Kidney epithelial cell (primary cell): ENCODE results near the gene OXTR. TPM values are rescaled to one million over a fixed set of nuclear protein-coding genes. Genes with fewer than 3 reads are reported as not detected.
"Not testable (repeated sequence)": the region's sequence is repeated elsewhere in the genome, so short reads cannot be mapped to it uniquely, and the experiment has no call there.

ENCODE experiments used
- DNase-seq: peaks from one replicate; pipeline ENCODE4 v3.0.0-alpha.2; 2010; ENCODE audit warnings: low read depth
- H3K27me3 ChIP-seq: 2 replicates; pipeline ENCODE4 v1.6.0; 2011; ENCODE audit warnings: low read length; ENCODE audit not compliant: control insufficient read depth, insufficient read depth
- H3K36me3 ChIP-seq: 2 replicates; pipeline ENCODE4 v1.5.1; 2011; ENCODE audit warnings: low read length; ENCODE audit not compliant: control insufficient read depth, insufficient read depth
- H3K4me3 ChIP-seq: 2 replicates; pipeline ENCODE4 v1.5.1; 2011; ENCODE audit warnings: low read depth, mild to moderate bottlenecking, control low read depth, low read length
- CTCF ChIP-seq: IDR thresholded peaks from 2 replicates; pipeline ENCODE4 v1.5.1; 2011; ENCODE audit warnings: mild to moderate bottlenecking, moderate library complexity, low read length, control low read depth, inconsistent platforms; ENCODE audit not compliant: insufficient read depth, poor library complexity, severe bottlenecking
- total RNA-seq: library from RNA; depleted of rRNA; stranded (reverse); fragments of >200 nt; gene quantifications from 2 replicates; pipeline ENCODE4 v1.2.3, GENCODE V29; 2015

OXTR gene
- total RNA-seq, 1 donor from 2014 or later, result 2.0 TPM

GRCh38 chr3:8722808-8723207, 46.6 kb downstream of the OXTR start:
- no peak for TF ChIP-seq CTCF
- H3K27me3 ChIP-seq, result no peaks in the 10 kb centered on the region
- H3K36me3 ChIP-seq, result no peaks in the 10 kb centered on the region
- no peak for DNase-seq
- no peak overlapping the region for H3K4me3 ChIP-seq

- not testable (repeated sequence) for H3K36me3 ChIP-seq, H3K27me3 ChIP-seq, H3K4me3 ChIP-seq, DNase-seq
Measured at GRCh38 chr3:8715757-8716156, 53.7 kb downstream of the OXTR start.

GRCh38 chr3:8713901-8714759, 55.3 kb downstream of the OXTR start:
- no peak for DNase-seq
- Histone ChIP-seq H3K4me3 (no peak overlapping the region), H3K27me3 (no peaks in the 10 kb centered on the region), H3K36me3 (no peaks in the 10 kb centered on the region)
- TF ChIP-seq CTCF, result peak; percentile 39

GRCh38 chr3:8712908-8713255, 56.5 kb downstream of the OXTR start:
- Histone ChIP-seq H3K36me3 (no peaks in the 10 kb centered on the region), H3K27me3 (no peaks in the 10 kb centered on the region), H3K4me3 (no peak overlapping the region)
- no peak for DNase-seq
- no peak for TF ChIP-seq CTCF

GRCh38 chr3:8712045-8712907, 57.1 kb downstream of the OXTR start:
- Histone ChIP-seq H3K4me3 (no peak overlapping the region), H3K27me3 (no peaks in the 10 kb centered on the region), H3K36me3 (no peaks in the 10 kb centered on the region)
- no peak for TF ChIP-seq CTCF
- DNase-seq, result peak; percentile 35

GRCh38 chr3:8709801-8710507, 59.5 kb downstream of the OXTR start:
- no peak for DNase-seq
- no peaks in the 10 kb centered on the region for H3K36me3 ChIP-seq
- no peak overlapping the region for H3K4me3 ChIP-seq
- H3K27me3 ChIP-seq, result no peaks in the 10 kb centered on the region
- no peak for TF ChIP-seq CTCF
